NCI-H524 (cell line): ENCODE measurements around the gene VPS35L.

Experiments
- DNase-seq, 2 experiments: peaks; one replicate each; lab custom pipeline; 2025; lab: John Stamatoyannopoulos, UW

Gene VPS35L

GRCh38 chr16:19595043-19595767 lies 39.7 kb downstream of the VPS35L start:
- no peak for DNase-seq

GRCh38 chr16:19598805-19599510 lies 43.5 kb downstream of the VPS35L start:
- DNase-seq, result no peak

- no peak for DNase-seq
Observed at GRCh38 chr16:19599968-19600716, 44.6 kb downstream of the VPS35L start.

GRCh38 chr16:19601083-19601976 lies 45.8 kb downstream of the VPS35L start:
- DNase-seq, result peak; percentile 0 to 44

GRCh38 chr16:19604911-19605310 lies 49.4 kb downstream of the VPS35L start:
- no peak for DNase-seq

GRCh38 chr16:19605701-19606100 lies 50.2 kb downstream of the VPS35L start:
- DNase-seq, result no peak

GRCh38 chr16:19607616-19608280 lies 52.2 kb downstream of the VPS35L start:
- no peak for DNase-seq

GRCh38 chr16:19609359-19609758 lies 53.9 kb downstream of the VPS35L start:
- DNase-seq, result no peak

GRCh38 chr16:19610200-19610599 lies 54.7 kb downstream of the VPS35L start:
- no peak for DNase-seq

- no peak for DNase-seq
Observed at GRCh38 chr16:19613834-19614233, 58.3 kb downstream of the VPS35L start.

- DNase-seq, result no peak
Observed at GRCh38 chr16:19616241-19616640, 60.7 kb downstream of the VPS35L start.

- DNase-seq, result no peak
Observed at GRCh38 chr16:19618876-19619275, 63.4 kb downstream of the VPS35L start.

GRCh38 chr16:19621445-19621844 lies 65.9 kb downstream of the VPS35L start:
- no peak for DNase-seq

- DNase-seq, result no peak
Observed at GRCh38 chr16:19625039-19625438, 69.5 kb downstream of the VPS35L start.

- no peak for DNase-seq
Observed at GRCh38 chr16:19636436-19637267, 81.1 kb downstream of the VPS35L start.

- no peak for DNase-seq
Observed at GRCh38 chr16:19639986-19640421, 84.5 kb downstream of the VPS35L start.

- no peak for DNase-seq
Observed at GRCh38 chr16:19642501-19642900, 87.0 kb downstream of the VPS35L start.

- DNase-seq, result no peak
Observed at GRCh38 chr16:19644877-19645276, 89.4 kb downstream of the VPS35L start.

- no peak for DNase-seq
Observed at GRCh38 chr16:19645557-19645981, 90.1 kb downstream of the VPS35L start.

GRCh38 chr16:19649980-19650379 lies 94.5 kb downstream of the VPS35L start:
- no peak for DNase-seq
